ENCODE results near the gene CSTB. TPM values are rescaled to one million over a fixed set of nuclear protein-coding genes. Genes with fewer than 3 reads are reported as not detected.

The CSTB gene
- total and polyA plus RNA-seq, 2 donors (not counting 1 experiment from before 2014, with no cell fraction given): 14.0 to 28.3 TPM

DNA sequence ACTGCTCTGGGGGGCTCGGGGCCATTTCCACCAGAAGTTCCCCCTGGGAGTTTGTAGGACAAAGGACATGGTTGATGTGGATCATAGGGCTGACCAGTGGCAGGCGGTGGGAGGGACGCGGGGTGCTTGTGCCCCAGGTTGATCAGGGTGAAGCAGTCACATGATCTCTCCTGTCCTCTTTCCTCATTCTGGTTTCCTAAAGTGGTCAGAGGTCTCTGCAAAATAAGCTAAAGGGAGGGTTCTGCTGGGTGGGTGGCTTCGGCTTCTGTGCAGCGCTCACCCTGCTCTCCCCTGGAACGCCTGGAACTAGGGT lies 48.0 kb downstream of the CSTB start:
- peak overlapping the region in 1 of 2 donors; percentile 77 for H3K27ac ChIP-seq (ENCODE audit: low read length in 2 of 2)
- peaks cover 0 to 7% of the 10 kb centered on the region in 2 experiments for H3K36me3 ChIP-seq (replicated peaks in 1 of 2; ENCODE audit: control extremely low read depth in 1 of 2, control insufficient read depth in 1 of 2, extremely low read depth in 1 of 2, insufficient read depth in 2 of 2, low read length in 1 of 2)
- DNase-seq: no peak
- POLR2A ChIA-PET: interaction anchor here (1.0 to 1.2 kb wide), 3 partner anchors 9 to 14 kb away, joined by 4 to 5 read pairs (median 4); no protein-coding TSS in a partner anchor
- intact Hi-C loops (cut with micrococcal nuclease): loop anchor here (1.0 to 5.0 kb wide), 2 partner anchors 9 to 1379 kb away; partner anchors contain the start of gene PDXK
- peak overlapping the region; percentile 99 for H3K4me2 ChIP-seq (replicated peaks; ENCODE audit: low read depth, low read length, poor library complexity, severe bottlenecking)
- H3K79me2 ChIP-seq (ENCODE audit: control insufficient read depth, insufficient read depth, low read length): peaks cover 62% of the 10 kb centered on the region
- peak overlapping the region; percentile 75 for H3K9ac ChIP-seq (ENCODE audit: low read length)
- peaks cover 51% of the 10 kb centered on the region for H3K4me1 Mint-ChIP-seq
- H3K27ac Mint-ChIP-seq: peak overlapping the region; percentile 86
- H3K4me3 ChIP-seq (ENCODE audit: control extremely low read depth in 1 of 5, extremely low read depth in 1 of 5, insufficient read depth in 1 of 5, low read depth in 2 of 5, low read length in 4 of 5): peak overlapping the region in 4 of 5 experiments; percentile 53 to 62 (median 60)
- H3K4me1 ChIP-seq (ENCODE audit: control insufficient read depth in 2 of 2, insufficient read depth in 2 of 2, low read length in 2 of 2): peaks cover 44 to 54% of the 10 kb centered on the region in 2 donors
- no peak overlapping the region for H2AFZ ChIP-seq (ENCODE audit: insufficient read depth, low read depth, low read length, poor library complexity, severe bottlenecking)
- H4K20me1 ChIP-seq (ENCODE audit: control insufficient read depth, insufficient read depth, low read length, poor library complexity, severe bottlenecking): peaks cover 61% of the 10 kb centered on the region
- H3K27me3 ChIP-seq (replicated peaks in 1 of 4; ENCODE audit: control extremely low read depth in 1 of 4, control insufficient read depth in 3 of 4, insufficient read depth in 4 of 4, low read length in 3 of 4): no peaks in the 10 kb centered on the region
- no peaks in the 10 kb centered on the region for H3K9me3 Mint-ChIP-seq (ENCODE audit: insufficient read depth)
- 31% methylated on average over 4 of the region's 7 CpGs for WGBS (ENCODE audit: insufficient coverage)
- no peak for ATAC-seq (ENCODE audit: low read depth)
- H3K9me3 ChIP-seq (ENCODE audit: control extremely low read depth in 1 of 3, control insufficient read depth in 2 of 3, insufficient read depth in 1 of 3, low read length in 2 of 3): no peaks in the 10 kb centered on the region
- no peaks in the 10 kb centered on the region for H3K27me3 Mint-ChIP-seq
- TF ChIP-seq EZH2 (IDR thresholded peaks at IDR 0.05; ENCODE audit: borderline replicate concordance, insufficient read depth, low read depth, low read length, poor library complexity, severe bottlenecking) (no peak), CTCF (IDR thresholded peaks at IDR 0.05) (no peak)
- CTCF ChIA-PET: interaction anchor here (0.6 to 1.6 kb wide), 7 partner anchors 9 to 210 kb away, joined by 3 to 7 read pairs (median 4); partner anchors contain the start of genes PDXK and RRP1
- H3K4me3 Mint-ChIP-seq: peak overlapping the region; percentile 95

DNA sequence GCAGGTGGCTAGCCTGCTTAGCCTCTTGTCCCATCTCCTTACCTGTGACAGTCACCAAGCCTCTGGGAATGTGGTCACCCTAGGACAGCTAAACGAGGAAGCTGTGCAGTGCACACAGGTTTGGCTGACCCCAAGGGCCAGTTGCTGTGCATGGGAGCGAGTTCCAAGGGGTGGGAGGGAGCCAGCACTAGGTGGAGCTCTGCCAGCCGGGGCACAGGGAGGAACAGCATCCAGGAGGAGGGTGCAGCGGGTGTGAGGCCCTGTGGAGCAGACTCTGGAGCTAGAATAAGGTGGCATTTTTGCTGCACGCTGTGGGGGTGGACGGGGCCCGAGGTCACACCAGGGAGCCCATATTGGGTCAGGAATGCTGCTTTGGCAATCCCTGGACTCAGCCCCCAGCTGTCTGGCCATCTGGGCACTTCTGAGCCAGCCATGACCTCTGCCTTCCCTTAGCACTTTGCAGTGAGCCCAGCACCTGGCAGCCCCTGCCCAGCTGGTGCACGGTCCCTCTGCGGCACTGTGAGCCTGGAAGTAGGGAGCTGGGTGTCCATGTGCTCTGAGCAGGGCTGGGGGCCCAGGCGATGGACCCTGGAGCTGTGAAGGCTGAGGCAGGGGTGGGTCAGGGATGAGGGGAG lies 48.5 kb downstream of the CSTB start:
- DNase-seq (peak; percentile 30), ATAC-seq (ENCODE audit: low read depth) (no peak)
- Mint-ChIP-seq H3K9me3 (ENCODE audit: insufficient read depth) (no peaks in the 10 kb centered on the region), H3K4me3 (peak overlapping the region; percentile 95), H3K27ac (peak overlapping the region; percentile 86), H3K27me3 (no peaks in the 10 kb centered on the region), H3K4me1 (peaks cover 51% of the 10 kb centered on the region)
- Histone ChIP-seq H3K4me2 (replicated peaks; ENCODE audit: low read depth, low read length, poor library complexity, severe bottlenecking) (peak overlapping the region; percentile 99), H3K79me2 (ENCODE audit: control insufficient read depth, insufficient read depth, low read length) (peaks cover 63% of the 10 kb centered on the region), H3K4me3 (ENCODE audit: control extremely low read depth in 1 of 5, extremely low read depth in 1 of 5, insufficient read depth in 1 of 5, low read depth in 2 of 5, low read length in 4 of 5) (peak overlapping the region in 3 of 5 experiments; percentile 53 to 62 (median 62)), H3K27me3 (replicated peaks in 1 of 4; ENCODE audit: control extremely low read depth in 1 of 4, control insufficient read depth in 3 of 4, insufficient read depth in 4 of 4, low read length in 3 of 4) (no peaks in the 10 kb centered on the region), H3K9me3 (ENCODE audit: control extremely low read depth in 1 of 3, control insufficient read depth in 2 of 3, insufficient read depth in 1 of 3, low read length in 2 of 3) (no peaks in the 10 kb centered on the region), H4K20me1 (ENCODE audit: control insufficient read depth, insufficient read depth, low read length, poor library complexity, severe bottlenecking) (peaks cover 64% of the 10 kb centered on the region), H3K4me1 (ENCODE audit: control insufficient read depth in 2 of 2, insufficient read depth in 2 of 2, low read length in 2 of 2) (peaks cover 44 to 54% of the 10 kb centered on the region in 2 donors), H3K36me3 (replicated peaks in 1 of 2; ENCODE audit: control extremely low read depth in 1 of 2, control insufficient read depth in 1 of 2, extremely low read depth in 1 of 2, insufficient read depth in 2 of 2, low read length in 1 of 2) (peaks cover 0 to 7% of the 10 kb centered on the region in 2 experiments), H2AFZ (ENCODE audit: insufficient read depth, low read depth, low read length, poor library complexity, severe bottlenecking) (no peak overlapping the region), H3K27ac (ENCODE audit: low read length in 2 of 2) (peak overlapping the region in 1 of 2 donors; percentile 77), H3K9ac (ENCODE audit: low read length) (peak overlapping the region; percentile 75)
- POLR2A ChIA-PET: interaction anchor here (1.2 kb wide), 1 partner anchor 11 kb away, joined by 4 read pairs; no protein-coding TSS in a partner anchor
- CTCF ChIA-PET: interaction anchor here (1.0 to 1.6 kb wide), 4 partner anchors 8 to 62 kb away, joined by 3 to 5 read pairs (median 4); partner anchors contain the start of genes PDXK and RRP1
- TF ChIP-seq EZH2 (IDR thresholded peaks at IDR 0.05; ENCODE audit: borderline replicate concordance, insufficient read depth, low read depth, low read length, poor library complexity, severe bottlenecking) (no peak), CTCF (IDR thresholded peaks at IDR 0.05) (no peak)
- WGBS (ENCODE audit: insufficient coverage): 74% methylated on average over 10 of the region's 10 CpGs
- intact Hi-C loops (cut with micrococcal nuclease): loop anchor here (1.0 to 5.0 kb wide), 2 partner anchors 8 to 1380 kb away; partner anchors contain the start of gene PDXK

Data from B cell (primary cell).